NT2/D1 (cell line): ENCODE data around the gene INHBB.

Experiments used
- SUZ12 ChIP-seq: IDR thresholded peaks from 2 replicates; pipeline ENCODE4 v1.6.1; 2011; ENCODE audit not compliant: insufficient read length, insufficient read depth; ENCODE audit errors: extremely low read depth
- ZNF274 ChIP-seq: IDR thresholded peaks from 2 replicates; pipeline ENCODE4 v1.6.1; 2011; ENCODE audit warnings: mild to moderate bottlenecking, low read depth, low read length

DNA sequence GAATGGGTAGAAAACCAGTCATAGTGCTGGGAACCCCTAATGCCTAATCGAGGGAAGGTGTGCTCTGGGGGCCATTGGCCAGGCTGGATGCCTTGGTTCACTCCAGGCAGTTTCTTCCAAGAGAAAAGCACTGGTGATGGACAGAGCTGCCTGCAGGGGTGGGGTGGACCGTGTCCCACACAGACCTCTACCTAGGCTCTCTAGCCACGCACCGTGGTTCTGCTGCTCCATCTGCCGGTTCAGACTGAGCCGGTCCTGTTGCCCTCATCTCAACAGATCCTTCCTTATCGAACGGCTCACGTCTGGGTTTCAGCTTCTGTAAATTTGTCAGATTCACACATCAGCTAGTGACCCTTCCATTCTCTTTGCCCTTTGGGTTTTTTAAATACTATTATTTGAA lies 46.9 kb upstream of the INHBB start:
- TF ChIP-seq ZNF274 (no peak), SUZ12 (no peak)
